ENCODE results near the gene ABR.

- no peak for TF ChIP-seq CTCF (IDR thresholded peaks at IDR 0.05; ENCODE audit: borderline replicate concordance, extremely low read depth, low read length, poor library complexity, severe bottlenecking)
- no peak for TF ChIP-seq EZH2 (IDR thresholded peaks at IDR 0.05; ENCODE audit: borderline replicate concordance, low read depth, low read length, severe bottlenecking)
These were observed 103.3 kb downstream of the ABR start for GRCh38 chr17:1076299-1076981.

Measured in DND-41 (cell line).